Midbrain (tissue), 1 donor: ENCODE data around the gene CYP26C1.
A peak's percentile ranks its signal among the peaks of the same experiment; 100 is the strongest.

Experiments used
- DNase-seq: peaks from one replicate; lab custom pipeline; 2025; lab: John Stamatoyannopoulos, UW

Gene CYP26C1, protein sequence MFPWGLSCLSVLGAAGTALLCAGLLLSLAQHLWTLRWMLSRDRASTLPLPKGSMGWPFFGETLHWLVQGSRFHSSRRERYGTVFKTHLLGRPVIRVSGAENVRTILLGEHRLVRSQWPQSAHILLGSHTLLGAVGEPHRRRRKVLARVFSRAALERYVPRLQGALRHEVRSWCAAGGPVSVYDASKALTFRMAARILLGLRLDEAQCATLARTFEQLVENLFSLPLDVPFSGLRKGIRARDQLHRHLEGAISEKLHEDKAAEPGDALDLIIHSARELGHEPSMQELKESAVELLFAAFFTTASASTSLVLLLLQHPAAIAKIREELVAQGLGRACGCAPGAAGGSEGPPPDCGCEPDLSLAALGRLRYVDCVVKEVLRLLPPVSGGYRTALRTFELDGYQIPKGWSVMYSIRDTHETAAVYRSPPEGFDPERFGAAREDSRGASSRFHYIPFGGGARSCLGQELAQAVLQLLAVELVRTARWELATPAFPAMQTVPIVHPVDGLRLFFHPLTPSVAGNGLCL

DNA sequence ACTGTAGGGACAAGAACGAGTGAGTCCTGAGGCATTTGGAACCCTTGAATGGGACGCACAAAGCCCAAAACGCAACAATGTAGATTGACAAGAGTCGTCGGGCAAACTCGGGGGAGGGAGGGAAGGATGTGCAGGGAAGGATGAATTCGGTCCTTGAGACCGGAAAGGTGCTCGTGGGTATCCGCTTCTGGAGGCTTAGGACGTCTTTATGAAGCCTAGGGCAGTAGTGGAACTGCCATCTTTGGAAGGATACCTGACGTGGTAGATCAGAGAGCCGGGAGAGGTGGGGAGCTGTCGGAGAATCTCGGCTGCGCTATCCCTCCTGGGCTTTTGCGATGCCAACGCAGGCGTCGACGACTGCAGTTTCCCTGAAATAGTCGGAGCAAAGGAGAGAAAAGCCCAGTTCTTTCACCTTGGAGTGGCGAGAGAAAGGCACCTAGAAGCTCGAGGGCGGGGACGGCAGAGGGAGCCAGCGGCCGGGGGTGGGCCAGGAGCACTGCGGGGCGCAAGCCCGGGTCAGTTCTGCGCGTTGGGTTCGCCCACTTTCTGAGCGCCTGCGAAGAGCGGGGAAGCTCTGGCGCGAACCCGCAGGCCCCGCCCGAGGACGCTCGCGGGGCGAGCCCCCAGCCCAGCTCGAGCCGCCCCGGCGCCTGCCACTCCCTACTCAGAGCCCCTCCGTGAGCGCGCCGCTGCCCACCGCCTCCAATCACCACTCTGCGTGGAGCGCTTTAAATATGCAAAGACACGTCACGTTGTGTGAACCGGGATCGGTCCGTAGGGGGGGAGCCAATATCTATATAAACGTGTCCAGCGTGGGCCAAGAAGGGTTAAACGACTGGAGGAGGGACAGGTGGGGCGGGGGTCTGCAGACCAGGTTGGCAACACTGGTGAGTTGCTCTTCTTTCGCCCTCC lies at the start of gene CYP26C1:
CYP26C1 (plus strand) TSS at position 824 of the 912 bp plus-strand sequence. CDS start 466 bp downstream, outside the sequence.
- DNase-seq, result no peak

DNA sequence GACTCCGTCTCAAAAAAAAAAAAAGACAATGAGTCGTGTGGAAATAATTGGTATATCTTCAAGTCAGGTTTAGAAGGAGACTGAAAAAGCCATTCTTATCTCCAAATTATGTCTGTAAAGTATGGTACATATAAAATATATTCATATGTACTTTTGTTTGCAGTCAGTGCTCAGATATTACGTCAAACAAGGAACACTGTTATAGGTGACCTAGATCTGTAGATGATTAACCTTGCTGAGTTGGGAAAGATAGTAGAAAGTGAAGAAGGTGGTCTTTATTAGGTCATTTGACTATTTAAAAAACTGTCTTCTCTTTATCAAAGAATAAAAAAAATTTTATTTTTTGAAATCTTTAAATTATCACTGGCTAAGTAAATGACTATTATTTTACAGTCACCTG lies 44.9 kb upstream of the CYP26C1 start:
- DNase-seq, result no peak

DNA sequence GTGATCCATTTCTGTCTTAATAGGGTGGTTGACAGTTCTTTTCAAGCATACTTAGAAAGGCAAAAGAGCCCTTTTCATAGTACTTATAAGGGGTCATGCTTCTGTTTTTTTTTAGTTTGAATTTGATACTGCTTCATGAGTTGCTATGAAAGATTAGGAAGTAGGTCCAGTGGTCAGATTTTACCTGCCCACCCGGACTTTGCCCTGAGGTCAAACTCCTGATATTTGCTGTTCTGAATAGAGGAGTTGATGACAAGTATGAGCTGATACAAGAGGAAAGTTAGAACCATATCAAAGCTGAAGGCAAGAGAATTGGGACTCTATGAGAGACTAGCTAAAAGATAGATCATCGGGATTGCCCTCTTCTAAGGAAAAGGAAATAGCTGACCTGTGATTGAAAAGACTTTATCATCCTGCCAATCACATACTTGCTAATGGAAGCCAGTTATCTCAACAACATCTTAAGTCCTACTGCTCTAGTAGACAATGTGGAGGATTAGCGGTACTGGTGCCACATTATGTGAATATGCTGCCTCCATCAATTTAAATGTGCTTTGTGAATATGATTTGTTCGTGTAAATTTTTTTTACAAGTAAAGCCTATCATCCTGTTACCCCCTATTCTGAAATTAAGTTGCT lies 37.5 kb upstream of the CYP26C1 start:
- no peak for DNase-seq

DNA sequence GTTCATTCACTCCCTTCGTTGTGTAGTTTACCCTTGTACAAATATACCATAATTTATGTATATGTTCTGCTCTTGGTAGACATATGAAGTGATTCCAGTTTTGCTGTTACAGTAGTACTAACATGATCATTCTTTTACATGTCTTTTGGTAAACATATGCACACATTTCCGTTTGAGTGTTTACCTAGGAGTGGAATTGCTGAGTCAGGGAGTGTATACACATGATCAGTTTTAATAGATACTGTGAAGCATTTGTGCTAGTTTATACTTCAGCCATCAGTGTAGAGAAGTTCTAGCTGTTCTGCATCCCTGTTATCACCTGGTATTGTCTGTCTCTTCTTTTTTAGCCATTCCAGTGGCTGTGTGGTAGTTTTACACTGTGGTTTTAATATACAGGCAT lies 34.5 kb upstream of the CYP26C1 start:
- DNase-seq, result no peak

DNA sequence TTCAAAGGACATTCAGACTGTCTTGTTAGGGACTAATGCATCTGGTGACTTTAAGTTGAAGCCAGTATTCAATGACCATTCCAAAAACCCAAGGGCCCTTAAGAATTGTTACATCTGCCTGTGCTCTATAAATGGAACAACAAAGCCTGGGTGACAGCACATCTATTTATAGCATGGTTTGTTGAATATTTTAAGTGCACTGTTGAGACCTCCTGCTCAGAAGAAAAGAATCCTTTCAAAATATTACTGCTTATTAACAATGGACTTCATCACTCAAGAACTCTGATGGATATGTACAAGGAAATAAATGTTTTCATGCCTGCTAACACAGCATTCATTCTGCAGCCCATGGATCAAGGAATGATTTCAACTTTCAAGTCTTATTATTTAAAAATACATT lies 33.1 kb upstream of the CYP26C1 start:
- no peak for DNase-seq

DNA sequence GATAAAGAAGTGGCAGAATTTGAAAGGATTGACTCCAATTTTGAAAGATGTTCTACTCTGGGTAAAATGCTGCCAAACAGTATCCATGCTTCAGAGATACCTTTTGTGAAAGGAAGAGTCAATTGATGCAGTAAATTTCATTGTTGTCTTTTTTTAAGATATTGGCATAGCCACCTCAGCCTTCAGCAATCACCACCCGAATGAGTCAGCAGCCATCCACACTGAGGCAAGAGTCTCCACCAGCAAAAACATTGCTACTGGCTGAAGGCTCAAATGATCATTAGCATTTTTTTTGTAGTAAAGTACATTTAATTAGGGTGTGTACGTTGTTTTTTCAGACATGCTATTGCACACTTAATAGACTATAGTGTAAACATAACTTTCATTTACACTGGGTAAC lies 31.7 kb upstream of the CYP26C1 start:
- DNase-seq, result no peak

DNA sequence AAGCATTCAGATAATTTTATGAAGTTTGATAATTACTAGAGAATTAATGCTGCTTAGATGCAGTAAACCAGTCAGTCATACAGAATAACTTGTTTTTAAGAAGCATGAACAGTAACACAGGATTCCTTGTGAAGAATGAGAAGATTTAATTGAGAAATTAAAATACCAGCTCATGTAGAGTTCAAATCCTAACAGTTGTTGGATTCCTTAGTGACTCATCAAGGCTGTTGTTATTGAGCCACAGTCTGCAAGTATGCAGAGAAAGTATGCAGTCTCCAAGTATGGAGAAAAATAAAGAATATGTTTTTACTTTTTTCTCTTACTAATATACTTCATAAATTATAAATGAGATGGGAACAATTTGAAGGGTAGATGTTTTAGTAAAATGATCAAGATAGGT lies 30.2 kb upstream of the CYP26C1 start:
- no peak for DNase-seq

DNA sequence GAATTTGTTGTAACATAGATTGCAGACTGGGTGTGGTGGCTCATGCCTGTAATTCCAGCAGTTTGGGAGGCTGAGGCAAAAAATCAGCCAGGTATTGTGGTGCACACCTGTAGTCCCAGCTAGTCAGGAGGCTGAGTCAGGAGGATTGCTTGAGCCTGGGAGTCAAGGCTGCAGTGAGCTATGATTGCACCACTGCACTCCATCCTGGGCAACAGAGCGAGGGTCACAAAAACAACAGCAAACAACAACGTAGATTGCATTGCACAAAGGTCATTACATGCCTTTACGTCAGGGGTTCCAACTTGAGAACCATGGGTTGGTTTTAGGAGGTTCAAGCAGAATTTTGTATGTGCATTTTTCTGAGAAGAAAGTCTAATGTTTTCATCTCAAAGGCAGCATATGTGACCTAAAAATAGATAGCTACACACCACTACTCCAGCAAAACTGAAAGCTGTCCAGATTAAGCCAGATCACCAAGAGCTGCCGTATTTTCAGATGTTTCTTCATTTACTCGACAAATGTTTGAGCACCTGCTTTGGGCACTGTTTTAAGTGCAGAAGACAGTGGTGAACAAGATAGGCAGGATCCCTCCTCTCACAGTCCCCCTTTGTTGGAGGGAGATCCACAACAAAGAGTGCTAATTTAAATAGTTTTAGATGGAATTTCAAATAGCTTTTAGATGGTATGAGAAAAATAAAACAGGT lies 28.3 kb upstream of the CYP26C1 start:
- DNase-seq, result no peak

DNA sequence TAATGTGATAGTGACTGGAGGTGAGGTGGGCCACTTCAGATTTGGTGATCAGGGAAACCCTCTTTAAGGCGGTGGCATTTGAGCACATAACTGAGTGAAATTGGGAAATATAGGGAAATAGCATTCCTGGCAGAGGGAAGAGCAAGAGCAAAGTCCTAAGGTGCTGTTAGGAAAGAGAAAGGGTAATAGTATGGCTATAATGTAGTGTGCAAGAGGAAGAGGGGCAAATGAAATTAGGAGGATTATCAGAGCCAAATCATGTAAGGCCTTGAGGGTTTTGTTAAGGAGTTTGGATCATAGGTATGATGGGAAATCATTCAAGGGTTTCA lies 27.8 kb upstream of the CYP26C1 start:
- DNase-seq, result no peak

DNA sequence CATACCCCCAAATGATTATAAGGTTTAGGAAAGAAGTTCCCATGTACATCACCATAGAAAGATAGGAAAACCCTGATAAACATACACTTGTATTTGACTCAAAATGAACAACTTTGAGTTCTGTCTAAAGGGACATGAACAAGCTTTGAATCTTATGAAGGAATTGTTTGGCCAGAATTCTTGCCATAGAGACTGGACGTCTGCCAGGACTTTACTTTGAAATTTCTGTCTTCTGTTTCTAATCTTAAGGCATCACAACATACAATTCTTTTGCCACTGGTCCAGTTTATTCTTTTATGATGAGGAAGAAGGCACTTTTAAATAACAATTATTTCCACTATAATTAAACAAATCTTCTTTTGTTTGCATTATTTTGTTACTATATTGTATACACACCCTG lies 26.2 kb upstream of the CYP26C1 start:
- DNase-seq, result no peak

DNA sequence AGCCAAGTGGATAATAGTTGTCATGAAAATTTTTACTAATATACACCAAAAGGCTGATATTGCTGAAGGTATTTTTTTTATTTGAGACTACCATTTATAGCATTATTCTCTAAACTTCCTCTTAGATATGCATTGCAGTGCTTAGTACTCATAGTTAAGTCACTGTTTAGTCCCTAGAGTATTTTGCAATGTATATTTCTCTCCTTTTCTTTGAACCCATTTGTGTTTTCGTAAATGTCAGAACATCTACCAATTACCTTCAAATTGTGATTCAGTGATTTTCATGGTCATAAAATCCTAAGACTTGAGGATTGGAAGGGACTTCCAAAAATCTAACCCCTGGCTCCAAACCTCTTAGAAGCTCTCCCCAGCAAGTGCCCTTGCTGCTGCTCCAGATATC lies 21.5 kb upstream of the CYP26C1 start:
- no peak for DNase-seq

DNA sequence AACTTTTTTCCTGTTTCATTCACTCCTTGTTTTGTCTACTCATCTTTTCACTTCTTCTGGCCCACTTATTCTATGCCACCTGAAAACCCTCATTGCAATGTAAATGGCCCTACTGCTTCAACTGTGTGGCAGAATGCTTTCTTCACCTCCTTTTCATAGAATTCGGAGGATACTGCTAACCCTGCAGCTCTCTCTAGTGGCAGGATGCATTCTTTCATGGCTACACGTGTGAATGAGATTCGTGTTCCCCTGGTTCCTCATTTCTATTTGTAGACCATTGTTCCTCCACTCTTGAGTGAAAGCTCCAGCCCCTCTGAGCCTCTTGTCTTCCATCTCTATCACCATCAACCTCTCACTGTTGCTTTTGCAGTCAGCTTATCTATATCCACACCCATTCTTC lies 20.9 kb upstream of the CYP26C1 start:
- DNase-seq, result peak; percentile 17

DNA sequence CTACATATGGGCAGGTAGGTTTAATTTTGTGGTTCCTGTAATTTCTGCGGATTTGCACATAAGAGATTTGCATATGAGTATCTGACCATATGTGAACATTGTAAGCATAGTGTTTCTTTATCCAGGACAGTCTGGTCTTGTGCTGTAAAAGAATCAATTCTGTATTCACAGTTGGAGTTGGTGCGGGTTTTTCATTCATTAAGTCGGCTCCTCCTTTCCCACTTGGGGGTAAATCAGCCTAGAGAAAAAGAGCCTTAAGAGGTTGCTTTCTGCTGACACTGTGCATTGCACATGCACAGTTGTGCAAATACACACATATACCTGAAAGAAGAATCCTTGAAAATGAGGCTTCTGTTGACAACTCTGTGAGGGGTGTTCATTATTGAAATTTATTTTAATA lies 6.1 kb upstream of the CYP26C1 start:
- no peak for DNase-seq

DNA sequence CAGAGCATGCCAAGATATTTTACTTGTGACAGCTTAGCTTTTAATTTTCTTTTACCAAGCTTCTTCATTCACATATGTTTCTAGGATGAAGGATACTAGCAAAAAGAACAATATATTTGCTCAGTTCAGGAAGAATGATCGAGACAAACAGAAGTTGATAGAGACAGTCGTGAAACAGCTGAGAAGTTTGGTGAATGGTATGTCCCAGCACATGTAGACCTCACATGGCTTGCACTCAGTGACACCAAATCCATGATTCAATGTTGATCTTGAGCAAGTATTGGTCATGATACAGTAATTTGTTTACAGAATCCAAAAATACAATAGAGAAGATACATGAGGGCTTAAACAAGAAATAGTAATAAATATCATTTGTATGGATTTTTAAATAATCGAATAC lies 2.5 kb upstream of the CYP26C1 start:
- DNase-seq, result no peak

DNA sequence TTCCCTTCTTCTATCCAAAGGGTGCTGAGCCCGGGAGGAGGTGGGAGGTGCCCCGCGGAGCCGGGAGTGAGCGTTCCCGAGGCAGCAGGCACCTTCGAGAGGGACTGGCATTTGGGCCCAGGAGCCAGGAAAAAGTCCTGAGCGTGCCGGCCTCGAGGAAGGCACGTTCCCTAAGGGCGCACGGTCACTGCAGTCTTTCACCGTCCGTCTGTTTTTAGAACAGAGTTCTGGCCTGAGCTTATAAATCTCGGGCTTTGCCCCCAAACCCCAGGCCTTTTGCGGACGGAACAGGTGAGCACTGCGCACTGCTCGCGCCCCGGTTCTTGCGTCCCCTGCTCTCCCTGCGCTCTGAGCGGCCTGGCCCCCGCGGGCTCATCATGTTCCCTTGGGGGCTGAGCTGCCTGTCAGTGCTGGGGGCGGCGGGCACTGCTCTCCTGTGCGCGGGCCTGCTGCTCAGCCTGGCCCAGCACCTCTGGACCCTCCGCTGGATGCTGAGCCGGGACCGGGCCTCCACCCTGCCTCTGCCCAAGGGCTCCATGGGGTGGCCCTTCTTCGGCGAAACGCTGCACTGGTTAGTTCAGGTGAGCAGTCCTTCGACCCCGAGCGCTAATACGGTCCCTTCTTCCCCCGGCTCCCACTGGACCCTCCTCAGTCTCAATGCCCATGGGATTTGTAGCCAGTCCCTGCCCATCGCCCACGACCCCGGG lies 442 bp downstream of the CYP26C1 start:
- DNase-seq, result no peak

DNA sequence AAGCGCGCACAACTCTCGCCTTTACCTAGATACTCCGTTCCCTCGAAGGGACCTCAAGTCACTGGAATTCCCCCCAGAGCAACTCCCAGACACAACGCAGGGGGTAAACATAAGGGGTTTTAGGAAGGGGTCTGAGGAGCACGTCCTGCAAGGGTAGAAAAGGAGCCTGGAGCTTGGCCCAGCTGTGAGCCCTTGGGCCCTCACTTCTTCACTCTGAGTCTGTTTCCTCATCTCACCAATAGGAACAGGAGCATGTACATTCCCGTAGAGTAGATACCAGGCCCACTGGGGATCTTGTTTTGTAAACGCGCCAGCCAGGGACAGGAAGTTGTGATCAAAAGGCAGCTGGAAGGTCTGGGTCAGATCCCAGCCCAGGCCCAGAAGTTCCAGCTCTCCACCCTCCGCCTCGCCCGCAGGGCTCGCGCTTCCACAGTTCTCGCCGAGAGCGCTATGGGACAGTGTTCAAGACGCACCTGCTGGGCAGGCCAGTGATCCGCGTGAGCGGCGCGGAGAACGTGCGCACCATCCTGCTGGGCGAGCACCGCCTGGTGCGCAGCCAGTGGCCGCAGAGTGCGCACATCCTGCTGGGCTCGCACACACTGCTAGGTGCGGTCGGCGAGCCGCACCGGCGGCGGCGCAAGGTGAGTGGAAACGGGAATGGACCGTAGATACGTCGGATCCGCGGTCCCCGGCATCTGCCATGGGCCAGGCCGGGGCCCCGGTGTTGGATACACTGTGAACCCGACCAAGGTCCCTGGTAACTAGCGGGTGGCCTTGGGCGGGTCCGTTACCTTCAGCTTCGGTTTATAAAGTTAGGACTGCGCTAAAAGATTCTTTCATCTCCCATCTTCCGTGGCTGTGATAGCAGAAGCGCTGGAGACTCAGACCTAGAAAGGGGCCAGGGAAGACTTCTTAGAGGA lies 1.3 kb downstream of the CYP26C1 start:
- no peak for DNase-seq

DNA sequence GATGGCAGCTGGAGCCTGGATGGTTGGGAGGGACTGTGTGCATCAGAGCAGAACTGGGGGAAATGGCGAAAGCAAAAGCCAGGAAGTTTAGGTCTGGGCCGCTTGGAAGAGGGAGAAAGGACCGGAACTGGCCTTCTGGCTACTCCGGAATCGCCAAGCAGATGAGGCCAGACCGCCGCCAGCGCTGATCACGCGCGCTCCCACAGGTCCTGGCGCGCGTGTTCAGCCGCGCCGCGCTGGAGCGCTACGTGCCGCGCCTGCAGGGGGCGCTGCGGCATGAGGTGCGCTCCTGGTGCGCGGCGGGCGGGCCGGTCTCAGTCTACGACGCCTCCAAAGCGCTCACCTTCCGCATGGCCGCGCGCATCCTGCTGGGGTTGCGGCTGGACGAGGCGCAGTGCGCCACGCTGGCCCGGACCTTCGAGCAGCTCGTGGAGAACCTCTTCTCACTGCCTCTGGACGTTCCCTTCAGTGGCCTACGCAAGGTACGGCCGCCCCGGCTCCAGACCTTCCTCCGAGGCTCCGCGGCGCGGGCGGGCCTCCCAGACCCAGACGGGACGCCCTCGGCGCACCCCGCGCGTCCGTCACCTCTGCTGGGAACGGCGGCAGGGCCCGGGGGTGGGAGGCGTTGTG lies 2.0 kb downstream of the CYP26C1 start:
- DNase-seq, result no peak

DNA sequence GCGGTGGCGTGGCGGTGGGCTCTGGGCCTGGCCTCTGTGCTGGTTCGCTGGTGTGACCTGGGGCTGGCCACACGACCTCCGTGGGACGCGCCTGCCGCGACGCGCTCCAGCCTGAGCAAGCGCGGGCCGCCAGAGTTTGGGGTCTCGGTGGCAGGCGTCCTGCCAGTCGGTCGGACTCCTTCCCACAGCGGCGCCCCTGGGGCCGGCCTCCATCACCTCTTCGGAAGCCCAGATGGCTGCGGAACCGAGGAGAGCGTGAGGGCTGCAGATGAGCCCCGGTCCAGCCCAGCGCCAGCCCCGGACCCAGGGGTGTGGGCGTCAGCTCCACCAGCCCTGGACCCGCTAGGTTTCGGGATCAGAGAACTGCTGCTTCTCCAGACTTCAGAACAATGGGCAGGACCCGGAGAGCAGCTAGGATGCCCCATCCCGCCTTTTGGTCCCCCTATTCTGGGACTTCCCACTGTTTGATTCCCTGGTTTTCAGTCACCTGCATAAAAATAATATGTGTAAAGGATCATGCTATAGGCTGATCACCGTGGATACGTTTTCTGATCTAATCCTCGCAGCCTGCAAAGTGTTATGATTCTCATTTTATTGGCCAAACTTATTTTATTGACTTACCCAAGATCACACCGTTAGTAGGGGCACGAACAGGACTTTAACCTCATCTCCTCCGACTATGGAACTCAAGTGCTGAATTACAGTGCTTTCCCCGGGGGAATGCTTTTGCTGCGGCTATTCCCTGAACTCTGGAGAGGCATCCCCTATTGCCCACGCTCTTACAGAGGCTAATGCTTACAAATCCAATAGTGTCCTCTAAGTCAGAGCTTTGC lies 2.8 kb downstream of the CYP26C1 start:
- no peak for DNase-seq
